ACC112 (cell line): ENCODE data around the gene COG7.
"Not testable (repeated sequence)": the region's sequence is repeated elsewhere in the genome, so short reads cannot be mapped to it uniquely, and the experiment has no call there.

Source experiments
- H2AFZ ChIP-seq: fragments of 200-600 bp; sonication (generic); one replicate; pipeline ENCODE4 v1.6.0; 2017; ENCODE audit warnings: antibody characterized with exemption, low read length; ENCODE audit not compliant: unreplicated experiment
- H3K27ac ChIP-seq: fragments of 200-600 bp; sonication (generic); 2 replicates; pipeline ENCODE4 v1.5.1; 2014; ENCODE audit warnings: low read depth, mild to moderate bottlenecking, antibody characterized with exemption, low read length, moderate library complexity
- H3K27me3 ChIP-seq: fragments of 200-600 bp; sonication (generic); 2 replicates; pipeline ENCODE4 v1.6.1; 2014; ENCODE audit warnings: mild to moderate bottlenecking, antibody characterized with exemption, low read length, moderate library complexity, mixed read lengths; ENCODE audit not compliant: insufficient read depth
- H3K36me3 ChIP-seq: fragments of 200-600 bp; sonication (generic); 2 replicates; pipeline ENCODE4 v1.6.1; 2016; ENCODE audit warnings: mild to moderate bottlenecking, antibody characterized with exemption, low read length, moderate library complexity, mixed read lengths; ENCODE audit not compliant: insufficient read depth
- H3K4me1 ChIP-seq: fragments of 200-600 bp; sonication (generic); one replicate; pipeline ENCODE4 v1.6.1; 2016; ENCODE audit warnings: low read length, mixed read lengths; ENCODE audit not compliant: insufficient read depth, unreplicated experiment, control insufficient read depth
- H3K4me3 ChIP-seq: fragments of 200-600 bp; sonication (generic); 2 replicates; pipeline ENCODE4 v1.5.1; 2014; ENCODE audit warnings: mild to moderate bottlenecking, low read depth, low read length
- H3K79me2 ChIP-seq: fragments of 200-600 bp; sonication (generic); one replicate; pipeline ENCODE4 v1.6.0; 2016; ENCODE audit warnings: low read length; ENCODE audit not compliant: control insufficient read depth, unreplicated experiment, insufficient read depth

The COG7 gene

GRCh38 chr16:23478566-23478965 is 25.6 kb upstream of the COG7 start:
- no peaks in the 10 kb centered on the region for H3K27me3 ChIP-seq
- H2AFZ ChIP-seq = no peak overlapping the region
- H3K27ac ChIP-seq = no peak overlapping the region
- no peaks in the 10 kb centered on the region for H3K79me2 ChIP-seq
- H3K36me3 ChIP-seq = peaks cover 19% of the 10 kb centered on the region
- H3K4me3 ChIP-seq = no peak overlapping the region
- no peaks in the 10 kb centered on the region for H3K4me1 ChIP-seq

DNA sequence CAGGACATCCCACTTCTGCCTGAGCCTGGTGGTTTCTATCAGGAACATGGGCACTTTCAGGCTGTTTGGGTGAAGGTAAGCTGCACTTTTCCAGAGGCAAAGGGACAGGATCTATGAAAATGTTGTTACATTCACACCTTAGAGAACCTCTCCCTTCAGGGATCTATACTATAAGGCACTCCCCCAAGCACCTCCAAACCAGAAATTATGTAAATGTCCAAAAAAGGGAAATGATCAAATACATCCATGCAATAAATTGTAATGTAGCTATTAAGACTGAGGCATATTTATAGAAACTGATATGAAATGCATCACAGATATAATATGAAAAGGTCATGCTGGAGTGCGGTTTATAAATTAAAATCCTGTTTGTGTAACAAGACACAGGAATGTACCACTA is 23.3 kb upstream of the COG7 start:
- Histone ChIP-seq H3K79me2 (no peaks in the 10 kb centered on the region), H3K36me3 (peaks cover 14% of the 10 kb centered on the region), H3K4me1 (no peaks in the 10 kb centered on the region), H3K27me3 (no peaks in the 10 kb centered on the region), H3K4me3 (no peak overlapping the region), H3K27ac (no peak overlapping the region), H2AFZ (no peak overlapping the region)

DNA sequence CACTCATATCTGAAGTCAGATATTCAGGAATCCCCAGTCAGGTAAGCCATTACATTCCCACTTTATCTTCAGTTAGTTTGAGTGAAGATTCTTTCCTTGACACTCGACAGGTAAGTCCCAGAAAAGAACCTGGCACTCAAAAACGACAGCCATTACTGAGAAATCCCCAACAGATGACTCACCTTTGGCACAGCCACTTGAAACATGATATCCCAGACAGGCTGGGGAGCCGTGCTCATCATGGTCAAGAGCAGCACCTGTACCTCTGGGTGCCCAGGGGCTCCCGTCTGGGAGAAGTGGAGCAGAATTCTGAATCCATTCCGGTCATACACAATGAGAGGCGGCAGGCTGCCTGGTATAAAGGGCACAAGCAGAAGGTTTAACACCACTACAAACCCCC is 16.8 kb upstream of the COG7 start:
- Histone ChIP-seq H3K4me3 (no peak overlapping the region), H3K4me1 (peaks cover 21% of the 10 kb centered on the region), H3K36me3 (peaks cover 27% of the 10 kb centered on the region), H3K27me3 (no peaks in the 10 kb centered on the region), H3K79me2 (no peaks in the 10 kb centered on the region), H3K27ac (no peak overlapping the region), H2AFZ (no peak overlapping the region)

- H3K36me3 ChIP-seq = peaks cover 24% of the 10 kb centered on the region
- H2AFZ ChIP-seq = no peak overlapping the region
- H3K27me3 ChIP-seq = no peaks in the 10 kb centered on the region
- H3K27ac ChIP-seq = peak overlapping the region; percentile 89
- H3K4me1 ChIP-seq = peaks cover 21% of the 10 kb centered on the region
- no peaks in the 10 kb centered on the region for H3K79me2 ChIP-seq
- H3K4me3 ChIP-seq = no peak overlapping the region
These were observed 13.3 kb upstream of the COG7 start for GRCh38 chr16:23466162-23466885.

- Histone ChIP-seq H3K36me3 (peaks cover 24% of the 10 kb centered on the region), H3K27me3 (no peaks in the 10 kb centered on the region), H3K79me2 (no peaks in the 10 kb centered on the region), H3K4me3 (no peak overlapping the region), H3K4me1 (peaks cover 20% of the 10 kb centered on the region), H3K27ac (no peak overlapping the region), H2AFZ (no peak overlapping the region)
These were observed 12.2 kb upstream of the COG7 start for GRCh38 chr16:23465179-23465578.

- Histone ChIP-seq H3K4me1 (peaks cover 14% of the 10 kb centered on the region), H3K27me3 (no peaks in the 10 kb centered on the region), H2AFZ (no peak overlapping the region), H3K27ac (no peak overlapping the region), H3K4me3 (no peak overlapping the region), H3K36me3 (peaks cover 19% of the 10 kb centered on the region), H3K79me2 (no peaks in the 10 kb centered on the region)
These were observed 11.2 kb upstream of the COG7 start for GRCh38 chr16:23464196-23464595.

- H2AFZ ChIP-seq, H3K27me3 ChIP-seq, H3K4me3 ChIP-seq, H3K27ac ChIP-seq, H3K79me2 ChIP-seq: not testable (repeated sequence)
- Histone ChIP-seq H3K36me3 (peaks cover 13% of the 10 kb centered on the region), H3K4me1 (peaks cover 14% of the 10 kb centered on the region)
These were observed 10.0 kb upstream of the COG7 start for GRCh38 chr16:23462994-23463393.

DNA sequence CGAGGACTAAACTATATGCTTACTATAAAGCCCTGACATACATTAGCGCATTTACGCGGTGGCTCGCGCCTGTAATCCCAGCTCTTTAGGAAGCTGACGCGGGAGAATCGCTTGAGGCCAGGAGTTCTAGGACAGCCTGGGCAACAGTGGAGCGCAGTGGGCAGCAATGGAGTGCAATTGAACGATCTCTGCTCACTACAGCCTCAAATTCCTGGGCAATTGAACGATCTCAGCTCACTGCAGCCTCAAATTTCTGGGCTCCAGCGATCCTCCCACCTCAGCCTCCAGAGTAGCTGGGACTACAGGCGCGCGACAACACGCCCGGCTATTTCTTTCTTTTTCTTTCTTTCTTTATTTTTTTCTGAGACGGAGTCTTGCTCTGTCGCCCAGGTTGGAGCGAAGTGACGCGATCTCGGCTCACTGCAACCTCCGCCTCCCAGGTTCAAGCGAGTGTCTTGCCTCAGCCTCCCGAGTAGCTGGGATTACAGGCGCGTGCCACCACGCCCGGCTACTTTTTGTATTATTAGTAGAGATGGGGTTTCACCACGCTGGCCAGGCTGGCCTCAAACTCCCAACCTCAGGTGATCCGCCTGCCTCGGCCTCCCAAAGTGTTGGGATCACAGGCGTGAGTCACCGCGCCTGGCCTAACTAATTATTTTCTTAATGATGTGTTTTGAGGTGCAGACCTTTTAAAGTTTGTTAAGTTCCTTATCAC is 506 bp upstream of the COG7 start:
- peak overlapping the region; percentile 92 for H3K4me3 ChIP-seq
- peaks cover 22% of the 10 kb centered on the region for H3K79me2 ChIP-seq
- no peaks in the 10 kb centered on the region for H3K27me3 ChIP-seq
- H3K27ac ChIP-seq = peak overlapping the region; percentile 14; the same call in 1 of the 2 replicates
- peak overlapping the region; percentile 82 for H2AFZ ChIP-seq
- peaks cover 8% of the 10 kb centered on the region for H3K4me1 ChIP-seq
- no peaks in the 10 kb centered on the region for H3K36me3 ChIP-seq

DNA sequence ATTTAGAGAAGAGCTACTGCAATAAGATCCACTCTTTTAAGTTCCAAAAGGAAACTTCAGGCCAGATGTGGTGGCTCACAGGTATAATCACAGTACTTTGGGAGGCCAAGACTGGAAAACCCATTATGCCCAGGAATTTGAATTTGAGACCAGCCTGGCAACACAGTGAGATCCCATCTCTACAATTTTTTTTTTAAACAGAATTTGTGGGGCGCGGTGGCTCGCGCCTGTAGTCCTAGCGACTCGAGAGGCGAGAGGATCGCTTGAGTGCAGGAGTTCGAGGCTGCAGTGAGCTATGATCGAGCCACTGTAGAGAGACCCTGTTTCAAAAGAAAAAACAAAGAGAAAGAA is 793 bp downstream of the COG7 start:
- H3K36me3 ChIP-seq = no peaks in the 10 kb centered on the region
- H3K27me3 ChIP-seq = no peaks in the 10 kb centered on the region
- no peak overlapping the region for H3K27ac ChIP-seq
- peak overlapping the region; percentile 94 for H2AFZ ChIP-seq
- H3K4me1 ChIP-seq = peaks cover 8% of the 10 kb centered on the region
- H3K79me2 ChIP-seq = peaks cover 22% of the 10 kb centered on the region
- H3K4me3 ChIP-seq = peak overlapping the region; percentile 92

DNA sequence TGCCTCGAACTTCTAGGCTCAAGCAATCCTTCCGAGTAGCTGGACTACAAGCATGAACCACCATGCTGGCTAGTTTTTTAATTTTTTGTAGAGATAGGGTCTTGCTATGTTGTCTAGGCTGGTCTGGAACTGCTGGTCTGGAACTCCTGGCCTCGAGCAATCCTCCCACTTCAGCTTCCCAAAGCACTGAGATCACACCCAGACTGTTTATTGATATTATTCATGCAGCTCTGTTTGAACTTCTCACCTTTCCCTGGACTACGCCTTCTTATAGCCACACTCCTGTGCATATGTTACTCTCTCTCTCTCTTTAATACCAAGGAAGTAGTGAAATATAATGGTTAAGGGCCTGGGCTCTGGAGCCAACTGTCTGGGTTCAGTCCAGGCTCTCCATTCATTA is 4.6 kb downstream of the COG7 start:
- peaks cover 20% of the 10 kb centered on the region for H3K79me2 ChIP-seq
- H2AFZ ChIP-seq = no peak overlapping the region
- no peak overlapping the region for H3K27ac ChIP-seq
- no peak overlapping the region for H3K4me3 ChIP-seq
- H3K36me3 ChIP-seq = peaks cover 4% of the 10 kb centered on the region; the same call in 1 of the 2 replicates
- no peaks in the 10 kb centered on the region for H3K27me3 ChIP-seq
- peaks cover 8% of the 10 kb centered on the region for H3K4me1 ChIP-seq

DNA sequence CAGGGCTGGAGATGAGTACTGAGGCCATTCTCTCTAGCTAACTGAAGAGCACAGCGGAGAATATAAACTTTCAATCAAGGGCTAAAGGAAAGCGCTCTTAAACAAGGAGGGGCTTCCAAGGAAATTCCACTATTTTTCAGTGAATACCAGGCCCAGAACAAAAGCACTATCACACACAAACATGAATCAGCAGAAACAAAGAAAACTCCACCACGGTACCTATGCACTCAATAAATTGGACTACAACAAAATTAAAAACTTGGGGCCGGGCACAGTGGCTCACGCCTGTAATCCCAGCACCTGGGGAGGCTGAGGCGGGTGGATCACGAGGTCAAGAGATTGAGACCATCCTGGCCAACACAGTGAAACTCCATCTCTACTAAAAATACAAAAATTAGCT is 15.4 kb downstream of the COG7 start:
- not testable (repeated sequence) for H2AFZ ChIP-seq, H3K36me3 ChIP-seq, H3K4me1 ChIP-seq, H3K27ac ChIP-seq, H3K79me2 ChIP-seq, H3K27me3 ChIP-seq, H3K4me3 ChIP-seq
